HG03558 (cell line): ENCODE measurements around the gene C7.

ENCODE experiments used
- ATAC-seq: cut with Tn5 transposase; IDR thresholded peaks from one replicate; pipeline ENCODE4 v1.9.1; 2021; ENCODE audit warnings: moderate number of reproducible peaks; ENCODE audit not compliant: unreplicated experiment; ENCODE audit errors: extremely low read depth

Gene C7

GRCh38 chr5:40915341-40915926, 6.1 kb downstream of the C7 start:
- no peak for ATAC-seq

- no peak for ATAC-seq
Observed at GRCh38 chr5:40916226-40916625, 6.9 kb downstream of the C7 start.

GRCh38 chr5:40928886-40929448, 19.7 kb downstream of the C7 start:
- no peak for ATAC-seq

GRCh38 chr5:40932766-40933165, 23.5 kb downstream of the C7 start:
- no peak for ATAC-seq

- no peak for ATAC-seq
Observed at GRCh38 chr5:40937075-40937474, 27.8 kb downstream of the C7 start.

GRCh38 chr5:40939753-40940152, 30.5 kb downstream of the C7 start:
- no peak for ATAC-seq

GRCh38 chr5:40945111-40945510, 35.8 kb downstream of the C7 start:
- no peak for ATAC-seq

- ATAC-seq = no peak
Observed at GRCh38 chr5:40955313-40955712, 46.0 kb downstream of the C7 start.

GRCh38 chr5:40957048-40957447, 47.8 kb downstream of the C7 start:
- ATAC-seq = no peak

GRCh38 chr5:40958811-40959210, 49.5 kb downstream of the C7 start:
- ATAC-seq = no peak

- ATAC-seq = no peak
Observed at GRCh38 chr5:40960037-40960436, 50.7 kb downstream of the C7 start.

- no peak for ATAC-seq
Observed at GRCh38 chr5:40962207-40962955, 53.1 kb downstream of the C7 start.

- no peak for ATAC-seq
Observed at GRCh38 chr5:40972434-40972833, 63.1 kb downstream of the C7 start.

GRCh38 chr5:40973364-40974004, 64.2 kb downstream of the C7 start:
- ATAC-seq = no peak

- no peak for ATAC-seq
Observed at GRCh38 chr5:40976041-40976440, 66.7 kb downstream of the C7 start.

GRCh38 chr5:40976836-40977235, 67.5 kb downstream of the C7 start:
- ATAC-seq = no peak

- ATAC-seq = no peak
Observed at GRCh38 chr5:40981420-40981819, 72.1 kb downstream of the C7 start.

- ATAC-seq = no peak
Observed at GRCh38 chr5:40983781-40984180, 74.5 kb downstream of the C7 start.

- no peak for ATAC-seq
Observed at GRCh38 chr5:40984884-40985283, 75.6 kb downstream of the C7 start.

GRCh38 chr5:40985501-40985900, 76.2 kb downstream of the C7 start:
- ATAC-seq = no peak

GRCh38 chr5:40986666-40987065, 77.4 kb downstream of the C7 start:
- no peak for ATAC-seq
